WTC11 (cell line): ENCODE data around the gene MGST3.

Experiments used
- ATF3 ChIP-seq: sonication (generic); formaldehyde crosslinking; conservative IDR thresholded peaks from 2 replicates; pipeline ENCODE4 v1.8.1; 2022; ENCODE audit warnings: mild to moderate bottlenecking, missing genetic modification reagents
- CTCF ChIP-seq: fragments of 200-600 bp; IDR thresholded peaks from 2 replicates; pipeline ENCODE4 v1.8.0; 2022; ENCODE audit warnings: antibody characterized with exemption
- FOXJ3 ChIP-seq: sonication (generic); formaldehyde crosslinking; IDR thresholded peaks from 2 replicates; pipeline ENCODE4 v1.9.0; 2021; ENCODE audit warnings: missing genetic modification reagents, mild to moderate bottlenecking, borderline replicate concordance
- GABPB1 ChIP-seq: sonication (generic); formaldehyde crosslinking; IDR thresholded peaks from 2 replicates; pipeline ENCODE4 v1.8.1; 2023; ENCODE audit warnings: mild to moderate bottlenecking, missing genetic modification reagents
- IRF2 ChIP-seq: sonication (generic); formaldehyde crosslinking; IDR thresholded peaks from 2 replicates; pipeline ENCODE4 v1.8.0; 2022; ENCODE audit warnings: low read depth, missing genetic modification reagents, borderline replicate concordance
- MAX ChIP-seq: sonication (generic); formaldehyde crosslinking; IDR thresholded peaks from 2 replicates; pipeline ENCODE4 v1.8.0; 2022; ENCODE audit warnings: mild to moderate bottlenecking, missing genetic modification reagents
- NFE2L1 ChIP-seq: sonication (generic); formaldehyde crosslinking; IDR thresholded peaks from 2 replicates; pipeline ENCODE4 v1.8.1; 2023; ENCODE audit warnings: missing genetic modification reagents
- NR2C2 ChIP-seq: sonication (generic); formaldehyde crosslinking; IDR thresholded peaks from 2 replicates; pipeline ENCODE4 v1.8.0; 2022; ENCODE audit warnings: mild to moderate bottlenecking, missing genetic modification reagents
- SP1 ChIP-seq: sonication (generic); formaldehyde crosslinking; conservative IDR thresholded peaks from 2 replicates; pipeline ENCODE4 v1.8.1; 2022; ENCODE audit warnings: missing genetic modification reagents
- STAT6 ChIP-seq: sonication (generic); formaldehyde crosslinking; conservative IDR thresholded peaks from 2 replicates; pipeline ENCODE4 v1.8.1; 2023; ENCODE audit warnings: mild to moderate bottlenecking, low read depth, missing genetic modification reagents, moderate library complexity
- TCF7 ChIP-seq: sonication (generic); formaldehyde crosslinking; IDR thresholded peaks from 2 replicates; pipeline ENCODE4 v1.8.0; 2022; ENCODE audit warnings: mild to moderate bottlenecking, low read depth, missing genetic modification reagents, moderate library complexity
- USF2 ChIP-seq: sonication (generic); formaldehyde crosslinking; IDR thresholded peaks from 2 replicates; pipeline ENCODE4 v1.8.1; 2023; ENCODE audit warnings: mild to moderate bottlenecking, missing genetic modification reagents, moderate library complexity
- ZBTB21 ChIP-seq: sonication (generic); formaldehyde crosslinking; IDR thresholded peaks from 2 replicates; pipeline ENCODE4 v1.8.1; 2023; ENCODE audit warnings: mild to moderate bottlenecking, missing genetic modification reagents, borderline replicate concordance

- TF ChIP-seq TCF7 (CRISPR knock-in tag), result no peak
- no peak for TF ChIP-seq MAX (CRISPR knock-in tag)
- no peak for TF ChIP-seq CTCF
- no peak for TF ChIP-seq STAT6
- TF ChIP-seq USF2 (CRISPR knock-in tag), result no peak
- TF ChIP-seq FOXJ3, result no peak
- TF ChIP-seq NR2C2 (CRISPR knock-in tag), result no peak
- TF ChIP-seq NFE2L1 (CRISPR knock-in tag), result no peak
- TF ChIP-seq SP1 (CRISPR knock-in tag), result no peak
- TF ChIP-seq GABPB1, result no peak
- TF ChIP-seq ZBTB21 (CRISPR knock-in tag), result no peak
- no peak for TF ChIP-seq IRF2
- TF ChIP-seq ATF3 (CRISPR knock-in tag), result no peak
These were observed 6.4 kb downstream of the MGST3 start for GRCh38 chr1:165637427-165637826.
